Measurements from ENCODE around the gene TTLL7.

DNA sequence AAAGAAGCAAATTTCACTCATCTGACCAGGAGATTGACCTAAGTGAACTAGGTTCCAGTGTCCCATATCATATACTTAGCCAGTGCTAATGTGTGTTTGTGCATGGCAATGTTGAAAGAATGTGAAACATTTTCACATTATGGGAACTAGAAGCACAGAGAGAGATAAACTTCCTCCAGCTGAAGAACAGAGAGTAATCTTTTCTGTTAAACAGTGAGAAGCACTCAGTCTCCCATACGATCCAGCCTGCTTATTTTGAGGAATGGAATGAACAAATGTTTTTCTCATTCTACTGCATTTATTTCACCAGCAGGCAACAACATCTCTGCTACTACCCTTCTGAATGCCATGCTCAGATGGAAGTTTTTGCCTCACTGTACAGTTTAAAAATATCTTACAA, 170.5 kb downstream of the TTLL7 start:
- TF ChIP-seq, protein P1, sequence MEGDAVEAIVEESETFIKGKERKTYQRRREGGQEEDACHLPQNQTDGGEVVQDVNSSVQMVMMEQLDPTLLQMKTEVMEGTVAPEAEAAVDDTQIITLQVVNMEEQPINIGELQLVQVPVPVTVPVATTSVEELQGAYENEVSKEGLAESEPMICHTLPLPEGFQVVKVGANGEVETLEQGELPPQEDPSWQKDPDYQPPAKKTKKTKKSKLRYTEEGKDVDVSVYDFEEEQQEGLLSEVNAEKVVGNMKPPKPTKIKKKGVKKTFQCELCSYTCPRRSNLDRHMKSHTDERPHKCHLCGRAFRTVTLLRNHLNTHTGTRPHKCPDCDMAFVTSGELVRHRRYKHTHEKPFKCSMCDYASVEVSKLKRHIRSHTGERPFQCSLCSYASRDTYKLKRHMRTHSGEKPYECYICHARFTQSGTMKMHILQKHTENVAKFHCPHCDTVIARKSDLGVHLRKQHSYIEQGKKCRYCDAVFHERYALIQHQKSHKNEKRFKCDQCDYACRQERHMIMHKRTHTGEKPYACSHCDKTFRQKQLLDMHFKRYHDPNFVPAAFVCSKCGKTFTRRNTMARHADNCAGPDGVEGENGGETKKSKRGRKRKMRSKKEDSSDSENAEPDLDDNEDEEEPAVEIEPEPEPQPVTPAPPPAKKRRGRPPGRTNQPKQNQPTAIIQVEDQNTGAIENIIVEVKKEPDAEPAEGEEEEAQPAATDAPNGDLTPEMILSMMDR (IDR thresholded peaks at IDR 0.05): no peak
- no peak for TF ChIP-seq POLR2A (IDR thresholded peaks at IDR 0.05)
